ENCODE data around the gene SEPTIN14.
"Not testable (repeated sequence)": the region's sequence is repeated elsewhere in the genome, so short reads cannot be mapped to it uniquely, and the experiment has no call there.

Gene SEPTIN14

GRCh38 chr7:55884321-55884720, 21.8 kb upstream of the SEPTIN14 start:
- H3K4me3 ChIP-seq (replicated peaks in 1 of 2; ENCODE audit: low read depth in 2 of 2, low read length in 2 of 2) = no peak overlapping the region
- DNase-seq (ENCODE audit: low read depth in 2 of 2) = no peak
- TF ChIP-seq CTCF (IDR thresholded peaks at IDR 0.05; ENCODE audit: low read depth, low read length) = no peak

- no peak overlapping the region for H3K4me3 ChIP-seq (replicated peaks in 1 of 2; ENCODE audit: low read depth in 2 of 2, low read length in 2 of 2)
- no peak for DNase-seq (ENCODE audit: low read depth in 2 of 2)
- no peak for TF ChIP-seq CTCF (IDR thresholded peaks at IDR 0.05; ENCODE audit: low read depth, low read length)
These were observed 16.1 kb upstream of the SEPTIN14 start for GRCh38 chr7:55878691-55879090.

- TF ChIP-seq CTCF (IDR thresholded peaks at IDR 0.05; ENCODE audit: low read depth, low read length) = no peak
- H3K4me3 ChIP-seq (replicated peaks in 1 of 2; ENCODE audit: low read depth in 2 of 2, low read length in 2 of 2) = no peak overlapping the region
- DNase-seq (ENCODE audit: low read depth in 2 of 2) = no peak
These were observed 14.8 kb upstream of the SEPTIN14 start for GRCh38 chr7:55877308-55877707.

GRCh38 chr7:55873765-55874164, 11.2 kb upstream of the SEPTIN14 start:
- no peak overlapping the region for H3K4me3 ChIP-seq (replicated peaks in 1 of 2; ENCODE audit: low read depth in 2 of 2, low read length in 2 of 2)
- TF ChIP-seq CTCF (IDR thresholded peaks at IDR 0.05; ENCODE audit: low read depth, low read length) = no peak

GRCh38 chr7:55871932-55872485, 9.5 kb upstream of the SEPTIN14 start:
- no peak for DNase-seq (ENCODE audit: low read depth in 2 of 2)
- H3K4me3 ChIP-seq (replicated peaks in 1 of 2; ENCODE audit: low read depth in 2 of 2, low read length in 2 of 2) = no peak overlapping the region
- TF ChIP-seq CTCF (IDR thresholded peaks at IDR 0.05; ENCODE audit: low read depth, low read length) = no peak

More at GRCh38 chr7:55873765-55874164, 11.2 kb upstream of the SEPTIN14 start:
- no peak for DNase-seq (ENCODE audit: low read depth in 2 of 2)

- DNase-seq (ENCODE audit: low read depth in 2 of 2) = not testable (repeated sequence)
These were observed 6.4 kb upstream of the SEPTIN14 start for GRCh38 chr7:55868989-55869388.

GRCh38 chr7:55845164-55845563, 17.4 kb downstream of the SEPTIN14 start:
- not testable (repeated sequence) for H3K4me3 ChIP-seq (replicated peaks in 1 of 2; ENCODE audit: low read depth in 2 of 2, low read length in 2 of 2); DNase-seq (ENCODE audit: low read depth in 2 of 2)

More at GRCh38 chr7:55868989-55869388, 6.4 kb upstream of the SEPTIN14 start:
- H3K4me3 ChIP-seq (replicated peaks in 1 of 2; ENCODE audit: low read depth in 2 of 2, low read length in 2 of 2) = not testable (repeated sequence)

- DNase-seq (ENCODE audit: low read depth in 2 of 2) = no peak
- no peak overlapping the region for H3K4me3 ChIP-seq (replicated peaks in 1 of 2; ENCODE audit: low read depth in 2 of 2, low read length in 2 of 2)
These were observed 24.0 kb downstream of the SEPTIN14 start for GRCh38 chr7:55838595-55838994.

More at GRCh38 chr7:55838595-55838994, 24.0 kb downstream of the SEPTIN14 start:
- TF ChIP-seq CTCF (IDR thresholded peaks at IDR 0.05; ENCODE audit: low read depth, low read length) = no peak

Data from cardiac fibroblast (primary cell).